Kidney epithelial cell (primary cell): ENCODE data around the gene NCOA3. TPM values are rescaled to one million over a fixed set of nuclear protein-coding genes. Genes with fewer than 3 reads are reported as not detected.

Experiments
- DNase-seq: peaks from one replicate; pipeline ENCODE4 v3.0.0-alpha.2; 2010; ENCODE audit warnings: low read depth
- H3K27me3 ChIP-seq: 2 replicates; pipeline ENCODE4 v1.6.0; 2011; ENCODE audit warnings: low read length; ENCODE audit not compliant: control insufficient read depth, insufficient read depth
- H3K36me3 ChIP-seq: 2 replicates; pipeline ENCODE4 v1.5.1; 2011; ENCODE audit warnings: low read length; ENCODE audit not compliant: control insufficient read depth, insufficient read depth
- H3K4me3 ChIP-seq: 2 replicates; pipeline ENCODE4 v1.5.1; 2011; ENCODE audit warnings: low read depth, mild to moderate bottlenecking, control low read depth, low read length
- CTCF ChIP-seq: IDR thresholded peaks from 2 replicates; pipeline ENCODE4 v1.5.1; 2011; ENCODE audit warnings: mild to moderate bottlenecking, moderate library complexity, low read length, control low read depth, inconsistent platforms; ENCODE audit not compliant: insufficient read depth, poor library complexity, severe bottlenecking
- total RNA-seq: library from RNA; depleted of rRNA; stranded (reverse); fragments of >200 nt; gene quantifications from 2 replicates; pipeline ENCODE4 v1.2.3, GENCODE V29; 2015

Gene NCOA3
- total RNA-seq, 1 donor from 2014 or later, result 27.3 TPM

GRCh38 chr20:47622118-47622665 lies 120.5 kb downstream of the NCOA3 start:
- H3K4me3 ChIP-seq, result no peak overlapping the region
- no peaks in the 10 kb centered on the region for H3K36me3 ChIP-seq
- no peaks in the 10 kb centered on the region for H3K27me3 ChIP-seq
- TF ChIP-seq CTCF, result no peak
- no peak for DNase-seq

- Histone ChIP-seq H3K36me3 (no peaks in the 10 kb centered on the region), H3K4me3 (no peak overlapping the region), H3K27me3 (no peaks in the 10 kb centered on the region)
- no peak for DNase-seq
- no peak for TF ChIP-seq CTCF
Measured at GRCh38 chr20:47623206-47623605, 121.5 kb downstream of the NCOA3 start.

- H3K36me3 ChIP-seq, result no peaks in the 10 kb centered on the region
- no peak overlapping the region for H3K4me3 ChIP-seq
Measured at GRCh38 chr20:47627540-47627939, 125.9 kb downstream of the NCOA3 start.

GRCh38 chr20:47629907-47630306 lies 128.2 kb downstream of the NCOA3 start:
- no peak overlapping the region for H3K4me3 ChIP-seq
- H3K36me3 ChIP-seq, result no peaks in the 10 kb centered on the region
- H3K27me3 ChIP-seq, result no peaks in the 10 kb centered on the region
- DNase-seq, result no peak
- no peak for TF ChIP-seq CTCF

More at GRCh38 chr20:47627540-47627939, 125.9 kb downstream of the NCOA3 start:
- no peaks in the 10 kb centered on the region for H3K27me3 ChIP-seq
- no peak for DNase-seq
- TF ChIP-seq CTCF, result no peak

- H3K36me3 ChIP-seq, result peaks cover 2% of the 10 kb centered on the region
- DNase-seq, result no peak
- H3K27me3 ChIP-seq, result no peaks in the 10 kb centered on the region
- H3K4me3 ChIP-seq, result no peak overlapping the region
- TF ChIP-seq CTCF, result no peak
Measured at GRCh38 chr20:47631078-47631477, 129.4 kb downstream of the NCOA3 start.

- H3K4me3 ChIP-seq, result no peak overlapping the region
- no peaks in the 10 kb centered on the region for H3K27me3 ChIP-seq
- TF ChIP-seq CTCF, result no peak
- no peak for DNase-seq
- peaks cover 3% of the 10 kb centered on the region for H3K36me3 ChIP-seq
Measured at GRCh38 chr20:47635256-47635655, 133.6 kb downstream of the NCOA3 start.
